A204.1 (cell line): ENCODE measurements around the gene IQCN.

ENCODE experiments used
- FAIRE-seq: peaks from 2 replicates; lab custom pipeline; 2012; peaks lifted over from hg19 to GRCh38; lab: Jason Lieb, UNC

The IQCN gene

GRCh38 chr19:18286973-18287635 is 12.9 kb upstream of the IQCN start:
- no peak for FAIRE-seq

- FAIRE-seq = no peak
These were observed 10.6 kb upstream of the IQCN start for GRCh38 chr19:18284712-18285360.

GRCh38 chr19:18283338-18283737 is 9.1 kb upstream of the IQCN start:
- no peak for FAIRE-seq

GRCh38 chr19:18282788-18283141 is 8.5 kb upstream of the IQCN start:
- no peak for FAIRE-seq

GRCh38 chr19:18282021-18282787 is 8.0 kb upstream of the IQCN start:
- no peak for FAIRE-seq

GRCh38 chr19:18281082-18282020 is 7.1 kb upstream of the IQCN start, which contains the start of gene JUND:
TSS of gene JUND (minus strand) at chr19:18281622. CDS start at chr19:18281484, 138 bp downstream.
- FAIRE-seq = no peak

GRCh38 chr19:18280247-18281081 is 6.2 kb upstream of the IQCN start:
- no peak for FAIRE-seq

- FAIRE-seq = peak; percentile 82
These were observed 5.4 kb upstream of the IQCN start for GRCh38 chr19:18279516-18280246.

GRCh38 chr19:18279266-18279515 is 4.9 kb upstream of the IQCN start:
- no peak for FAIRE-seq

- FAIRE-seq = no peak
These were observed 4.4 kb upstream of the IQCN start for GRCh38 chr19:18278521-18279265.

- no peak for FAIRE-seq
These were observed 617 bp upstream of the IQCN start for GRCh38 chr19:18274781-18275356.

- FAIRE-seq = no peak
These were observed 562 bp downstream of the IQCN start for GRCh38 chr19:18273561-18274218.

- FAIRE-seq = no peak
These were observed 2.8 kb downstream of the IQCN start for GRCh38 chr19:18271433-18271841.

GRCh38 chr19:18270326-18270725 is 3.9 kb downstream of the IQCN start:
- FAIRE-seq = no peak

GRCh38 chr19:18269070-18269723 is 5.1 kb downstream of the IQCN start:
- no peak for FAIRE-seq

GRCh38 chr19:18266771-18267686 is 7.2 kb downstream of the IQCN start:
- FAIRE-seq = no peak

GRCh38 chr19:18265582-18265981 is 8.7 kb downstream of the IQCN start:
- FAIRE-seq = no peak
